CD4-positive, alpha-beta T cell (primary cell): ENCODE data around the gene ZKSCAN5. TPM values are rescaled to one million over a fixed set of nuclear protein-coding genes. Genes with fewer than 3 reads are reported as not detected.

Source experiments
- ATAC-seq: fragments of 200-7000 bp; cut with Tn5 transposase; one replicate; pipeline ENCODE4 v1.10.0; 2022; ENCODE audit warnings: mild to moderate bottlenecking; ENCODE audit not compliant: poor library complexity
- CTCF ChIA-PET: fragments of 350-600 bp; sonication (Branson Sonifier 250); formaldehyde crosslinking; loops from one replicate; lab custom pipeline; 2021; ENCODE audit warnings: antibody characterized with exemption, inconsistent platforms; lab: Charles Lee
- POLR2A ChIA-PET: fragments of 350-600 bp; sonication (Branson Sonifier 250); formaldehyde crosslinking; loops from one replicate; lab custom pipeline; 2021; ENCODE audit warnings: antibody characterized with exemption, inconsistent platforms; lab: Charles Lee
- DNase-seq, 14 experiments: peaks; one replicate each; pipeline ENCODE4 v3.0.0-alpha.2; 2013 to 2020; ENCODE audit warnings: mixed read lengths in 2 of 14
- H3K27ac ChIP-seq, 2 donors: one replicate each; pipeline versions ENCODE4 v1.5.1 to v1.7.0; 2013; ENCODE audit warnings: low read length in 2 of 2, low read depth in 1 of 2, mild to moderate bottlenecking in 1 of 2
- H3K27me3 ChIP-seq, 2 experiments: 1 replicate in 1 of 2; 2 replicates in 1 of 2; pipeline versions ENCODE4 v1.6.1 to v1.7.0; 2013; ENCODE audit warnings: low read length in 2 of 2, control low read depth in 1 of 2, mild to moderate bottlenecking in 1 of 2, moderate library complexity in 1 of 2; ENCODE audit not compliant: insufficient read depth in 2 of 2, control insufficient read depth in 1 of 2
- H3K36me3 ChIP-seq: one replicate; pipeline ENCODE4 v1.6.1; 2013; ENCODE audit warnings: low read length, control low read depth; ENCODE audit not compliant: insufficient read depth
- H3K4me1 ChIP-seq: one replicate; pipeline ENCODE4 v1.6.1; 2013; ENCODE audit warnings: low read length, control low read depth; ENCODE audit not compliant: insufficient read depth
- H3K4me3 ChIP-seq: one replicate; pipeline ENCODE4 v1.5.1; 2013; ENCODE audit warnings: mild to moderate bottlenecking, low read length, moderate library complexity
- H3K9me3 ChIP-seq, 2 experiments: 1 replicate in 1 of 2; 2 replicates in 1 of 2; pipeline versions ENCODE4 v1.6.1 to v1.7.0; 2013; ENCODE audit warnings: low read length in 2 of 2, mild to moderate bottlenecking in 2 of 2, control low read depth in 1 of 2, moderate library complexity in 1 of 2; ENCODE audit not compliant: control insufficient read depth in 1 of 2, insufficient read depth in 1 of 2
- H3K27ac Mint-ChIP-seq: one replicate; pipeline ENCODE4 v1.8.0; 2020; ENCODE audit warnings: mixed read lengths
- H3K27me3 Mint-ChIP-seq: one replicate; pipeline ENCODE4 v1.8.0; 2021; ENCODE audit warnings: mixed read lengths
- H3K36me3 Mint-ChIP-seq: one replicate; pipeline ENCODE4 v1.8.0; 2021; ENCODE audit warnings: low read depth, mixed read lengths
- H3K4me1 Mint-ChIP-seq: one replicate; pipeline ENCODE4 v1.8.0; 2021; ENCODE audit warnings: low read depth, mixed read lengths
- H3K4me3 Mint-ChIP-seq: one replicate; pipeline ENCODE4 v1.8.0; 2020; ENCODE audit warnings: mild to moderate bottlenecking, mixed read lengths
- H3K9me3 Mint-ChIP-seq: one replicate; pipeline ENCODE4 v1.8.0; 2020; ENCODE audit warnings: mixed read lengths
- intact Hi-C, 2 experiments: fragments of 100-400 bp; cut with DNase I in 1 of 2; cut with micrococcal nuclease in 1 of 2; formaldehyde crosslinking; loops; one replicate each; pipeline versions ENCODE4 v1.15.1 to v1.9.0; 2023 to 2025; cut with DNase I, micrococcal nuclease
- total RNA-seq, 174 experiments: library from RNA in 2 of 174; stranded (reverse) in 2 of 174; gene quantifications; one replicate each; pipeline ENCODE4 v1.2.3 and lab custom pipeline; 2021 to 2026
- TF ChIP-seq, protein P1 (sequence below): fragments of 200-600 bp; IDR thresholded peaks from one replicate; pipeline ENCODE4 v1.8.0; 2022; ENCODE audit warnings: antibody characterized with exemption, mild to moderate bottlenecking

The ZKSCAN5 gene
- total RNA-seq, 2 experiments from 2014 or later, result 3.8 to 4.4 TPM

DNA sequence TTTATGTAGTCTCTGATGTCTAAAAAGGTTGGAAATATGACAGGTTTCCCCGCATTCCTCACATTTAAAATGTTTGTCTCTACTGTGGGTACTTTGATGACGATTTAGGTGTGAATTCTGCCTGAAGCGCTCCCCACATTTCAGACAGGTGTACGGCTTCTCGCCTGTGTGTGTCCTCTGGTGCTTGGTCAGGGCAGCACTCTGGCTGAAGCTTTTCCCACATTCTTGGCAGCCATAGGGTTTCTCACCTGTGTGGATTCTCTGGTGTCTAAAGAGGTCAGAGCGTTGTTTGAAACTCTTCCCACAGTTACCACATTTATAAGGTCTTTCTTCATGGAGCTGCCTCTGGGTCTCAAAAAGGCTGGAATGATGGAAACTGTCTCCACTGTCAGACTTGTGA lies 10.6 kb upstream of the ZKSCAN5 start:
- no peak overlapping the region for H3K27ac Mint-ChIP-seq
- CTCF ChIA-PET, result no interaction called here

DNA sequence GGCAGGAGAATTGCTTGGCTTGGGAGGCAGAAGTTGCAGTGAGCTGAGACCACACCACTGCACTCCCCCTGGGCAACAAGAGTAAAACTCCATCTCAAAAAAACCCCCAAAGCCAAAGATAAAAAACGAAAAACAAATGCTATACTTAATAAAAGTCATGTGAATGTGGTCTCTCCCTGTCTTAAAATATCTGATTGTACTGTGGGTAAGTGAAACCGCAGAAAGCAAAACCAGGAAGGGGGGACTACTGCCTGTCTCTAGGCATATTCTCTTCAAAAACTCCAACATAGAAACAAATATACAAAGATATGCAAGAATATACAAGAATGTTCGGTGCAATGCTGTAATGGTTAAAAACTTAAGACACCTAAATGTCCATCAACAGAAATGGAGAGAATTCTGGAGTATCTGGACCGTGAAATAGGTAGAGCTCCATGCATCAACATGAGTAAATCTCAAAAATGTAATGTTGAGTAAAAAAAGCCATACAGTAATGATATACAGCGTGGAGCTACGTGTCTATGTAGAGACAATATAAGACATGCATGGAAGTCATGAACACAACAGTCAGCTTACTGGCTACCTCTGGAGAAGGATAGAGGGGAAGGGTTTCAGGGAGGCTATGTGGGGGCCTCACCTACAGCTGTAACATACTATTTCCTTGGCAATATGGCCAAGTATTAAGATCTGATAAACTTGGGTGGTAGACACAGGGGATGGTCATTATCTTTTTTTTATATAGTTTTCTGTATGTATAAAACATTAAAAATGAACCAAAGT lies 6.5 kb upstream of the ZKSCAN5 start:
- CTCF ChIA-PET, result no interaction called here
- Mint-ChIP-seq H3K4me1 (peaks cover 39% of the 10 kb centered on the region), H3K36me3 (peaks cover 64% of the 10 kb centered on the region)

More for the DNA sequence above, 10.6 kb upstream of the ZKSCAN5 start:
- peaks cover 25% of the 10 kb centered on the region for H3K4me1 ChIP-seq
- Mint-ChIP-seq H3K27me3 (no peaks in the 10 kb centered on the region), H3K36me3 (peaks cover 77% of the 10 kb centered on the region), H3K4me1 (peaks cover 30% of the 10 kb centered on the region), H3K4me3 (peak overlapping the region; percentile 15), H3K9me3 (peaks cover 8% of the 10 kb centered on the region)
- DNase-seq, result no peak
- H3K4me3 ChIP-seq, result no peak overlapping the region
- H3K27ac ChIP-seq, result no peak overlapping the region
- POLR2A ChIA-PET, result no interaction called here
- H3K36me3 ChIP-seq, result peaks cover 65% of the 10 kb centered on the region
- ATAC-seq, result no peak
- TF ChIP-seq, protein P1, sequence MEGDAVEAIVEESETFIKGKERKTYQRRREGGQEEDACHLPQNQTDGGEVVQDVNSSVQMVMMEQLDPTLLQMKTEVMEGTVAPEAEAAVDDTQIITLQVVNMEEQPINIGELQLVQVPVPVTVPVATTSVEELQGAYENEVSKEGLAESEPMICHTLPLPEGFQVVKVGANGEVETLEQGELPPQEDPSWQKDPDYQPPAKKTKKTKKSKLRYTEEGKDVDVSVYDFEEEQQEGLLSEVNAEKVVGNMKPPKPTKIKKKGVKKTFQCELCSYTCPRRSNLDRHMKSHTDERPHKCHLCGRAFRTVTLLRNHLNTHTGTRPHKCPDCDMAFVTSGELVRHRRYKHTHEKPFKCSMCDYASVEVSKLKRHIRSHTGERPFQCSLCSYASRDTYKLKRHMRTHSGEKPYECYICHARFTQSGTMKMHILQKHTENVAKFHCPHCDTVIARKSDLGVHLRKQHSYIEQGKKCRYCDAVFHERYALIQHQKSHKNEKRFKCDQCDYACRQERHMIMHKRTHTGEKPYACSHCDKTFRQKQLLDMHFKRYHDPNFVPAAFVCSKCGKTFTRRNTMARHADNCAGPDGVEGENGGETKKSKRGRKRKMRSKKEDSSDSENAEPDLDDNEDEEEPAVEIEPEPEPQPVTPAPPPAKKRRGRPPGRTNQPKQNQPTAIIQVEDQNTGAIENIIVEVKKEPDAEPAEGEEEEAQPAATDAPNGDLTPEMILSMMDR, result no peak
- intact Hi-C loops, result no loop called here
- H3K27me3 ChIP-seq, result no peaks in the 10 kb centered on the region
- peaks cover 13 to 29% of the 10 kb centered on the region in 2 experiments for H3K9me3 ChIP-seq

DNA sequence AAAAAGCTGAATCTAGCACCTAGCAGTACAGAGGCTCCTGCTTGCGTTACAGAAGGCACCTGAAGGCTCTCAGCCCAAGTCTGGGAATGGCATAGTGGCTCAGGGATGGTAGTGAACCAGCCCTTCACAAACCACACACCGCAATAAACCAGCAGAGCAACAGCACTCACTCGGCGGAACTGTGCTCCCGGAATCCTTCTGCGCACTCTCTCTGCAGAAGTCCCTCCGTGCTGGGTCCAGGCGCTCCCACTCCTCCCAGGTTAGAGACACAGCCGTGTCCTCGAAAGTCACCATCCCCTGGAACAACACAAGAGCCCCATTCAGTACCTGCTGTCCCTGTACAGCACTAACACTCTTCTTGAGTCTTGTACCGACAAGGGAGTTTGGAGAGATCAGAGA lies 5.9 kb upstream of the ZKSCAN5 start:
- peak overlapping the region; percentile 92 for H3K27ac Mint-ChIP-seq
- intact Hi-C loops, result loop anchor here in 1 of 2 experiments (2.0 kb wide), 1 partner anchor 60 kb away; the partner anchor contains the start of gene ZNF655
- no peak for DNase-seq

More for the DNA sequence above, 6.5 kb upstream of the ZKSCAN5 start:
- intact Hi-C loops, result loop anchor here in 1 of 2 experiments (2.0 kb wide), 1 partner anchor 61 kb away; the partner anchor contains the start of gene ZNF655
- peak overlapping the region in 1 of 2 donors; percentile 95 for H3K27ac ChIP-seq
- ATAC-seq (no peak), DNase-seq (peak in 3 of 14 experiments; percentile 27 to 33 (median 31))
- peaks cover 49% of the 10 kb centered on the region for H3K36me3 ChIP-seq
- peak overlapping the region; percentile 77 for H3K4me3 ChIP-seq
- POLR2A ChIA-PET, result interaction anchor here (0.6 to 4.5 kb wide), 6 partner anchors 22 to 126 kb away, joined by 4 to 99 read pairs (median 7); partner anchors contain the start of genes FAM200A and ZNF655
- TF ChIP-seq, protein P1, result no peak
- Mint-ChIP-seq H3K27ac (peak overlapping the region; percentile 92), H3K4me3 (peak overlapping the region; percentile 97), H3K27me3 (no peaks in the 10 kb centered on the region), H3K9me3 (peaks cover 8% of the 10 kb centered on the region)
- H3K9me3 ChIP-seq, result peaks cover 13 to 26% of the 10 kb centered on the region in 2 experiments
- H3K27me3 ChIP-seq, result no peaks in the 10 kb centered on the region
- peaks cover 39% of the 10 kb centered on the region for H3K4me1 ChIP-seq

More for the DNA sequence above, 5.9 kb upstream of the ZKSCAN5 start:
- CTCF ChIA-PET, result no interaction called here
- no peaks in the 10 kb centered on the region for H3K27me3 ChIP-seq
- peaks cover 59% of the 10 kb centered on the region for H3K36me3 Mint-ChIP-seq
- ATAC-seq, result no peak
- H3K4me3 Mint-ChIP-seq, result peak overlapping the region; percentile 97
- peaks cover 43% of the 10 kb centered on the region for H3K36me3 ChIP-seq
- H3K4me1 Mint-ChIP-seq, result peaks cover 38% of the 10 kb centered on the region
- peaks cover 10 to 21% of the 10 kb centered on the region in 2 experiments for H3K9me3 ChIP-seq
- H3K9me3 Mint-ChIP-seq, result peaks cover 7% of the 10 kb centered on the region
- H3K27ac ChIP-seq, result peak overlapping the region in 1 of 2 donors; percentile 95
- peaks cover 39% of the 10 kb centered on the region for H3K4me1 ChIP-seq
- POLR2A ChIA-PET, result interaction anchor here (1.0 to 4.5 kb wide), 6 partner anchors 20 to 126 kb away, joined by 4 to 99 read pairs (median 8); partner anchors contain the start of genes FAM200A and ZNF655
- peak overlapping the region; percentile 77 for H3K4me3 ChIP-seq
- TF ChIP-seq, protein P1, result no peak
- no peaks in the 10 kb centered on the region for H3K27me3 Mint-ChIP-seq
